Body of pancreas (tissue), 4 donors: ENCODE data around the gene CD79A. TPM values are rescaled to one million over a fixed set of nuclear protein-coding genes. Genes with fewer than 3 reads are reported as not detected.
A peak's percentile ranks its signal among the peaks of the same experiment; 100 is the strongest.

ENCODE experiments used
- ATAC-seq: fragments of 150-250 bp; one replicate; pipeline ENCODE4 v1.9.1; 2016
- DNase-seq, 4 donors: peaks; one replicate each; pipeline ENCODE4 v3.0.0-alpha.2; 2019
- H3K27ac ChIP-seq, 4 donors: fragments of 200-600 bp; sonication (generic); 1 replicate in 3 of 4; 2 replicates in 1 of 4; pipeline versions ENCODE4 v1.5.1 to v1.6.1; 2016 to 2019; ENCODE audit warnings: mild to moderate bottlenecking in 1 of 4, mixed read lengths in 1 of 4, moderate library complexity in 1 of 4
- H3K27me3 ChIP-seq, 2 donors: fragments of 200-600 bp; sonication (generic); one replicate each; pipeline ENCODE4 v1.6.0; 2016; ENCODE audit warnings: mild to moderate bottlenecking in 1 of 2
- H3K36me3 ChIP-seq, 2 donors: fragments of 200-600 bp; sonication (generic); replicated peaks in 1 of 2; 2 replicates each; pipeline ENCODE4 v1.5.1; 2016; ENCODE audit warnings: low read depth in 2 of 2; ENCODE audit not compliant: insufficient read depth in 1 of 2
- H3K4me1 ChIP-seq: fragments of 200-600 bp; sonication (generic); one replicate; pipeline ENCODE4 v1.6.0; 2016
- H3K4me3 ChIP-seq, 2 donors: fragments of 200-600 bp; sonication (generic); 1 replicate in 1 of 2; 2 replicates in 1 of 2; pipeline ENCODE4 v1.5.1; 2016 to 2019
- H3K9me3 ChIP-seq, 3 donors: fragments of 200-600 bp; sonication (generic); 1 replicate in 2 of 3; 2 replicates in 1 of 3; pipeline ENCODE4 v1.5.1; 2016
- CTCF ChIP-seq, 7 experiments: fragments of 450-650 bp in 4 of 7; fragments of 200-600 bp in 3 of 7; sonication (generic) in 3 of 7; IDR thresholded peaks; one replicate each; pipeline ENCODE4 v1.5.1; 2016 to 2019; ENCODE audit warnings: antibody characterized with exemption in 7 of 7
- POLR2A ChIP-seq, 3 donors: fragments of 450-650 bp; IDR thresholded peaks; one replicate each; pipeline ENCODE4 v1.6.1; 2016; ENCODE audit warnings: antibody characterized with exemption in 3 of 3, mild to moderate bottlenecking in 2 of 3
- WGBS, 2 donors: methylation state at CpG; one replicate each; pipeline ENCODE4 v1.1.5; 2017; 5-methylcytosine and 5-hydroxymethylcytosine counted together
- intact Hi-C: fragments of 100-400 bp; cut with DNase I; formaldehyde crosslinking; loops from one replicate; pipeline ENCODE4 v1.15.1; 2023
- total RNA-seq, 2 donors: library from RNA; depleted of rRNA; stranded (reverse); fragments of >200 nt; gene quantifications; one replicate each; pipeline ENCODE4 v1.1.0, GENCODE V29; 2016

CD79A gene
- total RNA-seq, 2 donors from 2014 or later: not detected

- TF ChIP-seq CTCF (IDR thresholded peaks at IDR 0.05): no peak
- no peak for TF ChIP-seq POLR2A (IDR thresholded peaks at IDR 0.05)
- no peaks in the 10 kb centered on the region for H3K4me1 ChIP-seq
- intact Hi-C loops: no loop called here
- H3K9me3 ChIP-seq: no peaks in the 10 kb centered on the region
- ATAC-seq: no peak
- no peaks in the 10 kb centered on the region for H3K27me3 ChIP-seq
- H3K36me3 ChIP-seq: no peaks in the 10 kb centered on the region
- no peak overlapping the region for H3K4me3 ChIP-seq
- no peak for DNase-seq
- WGBS, 2 donors: 41 to 74% methylated on average over 5 of the region's 5 CpGs
- H3K27ac ChIP-seq: no peak overlapping the region
Measured at GRCh38 chr19:41850381-41850780, 26.7 kb upstream of the CD79A start.

GRCh38 chr19:41851456-41851855, 25.6 kb upstream of the CD79A start:
- H3K27ac ChIP-seq: no peak overlapping the region
- no peak for ATAC-seq
- no peak for TF ChIP-seq CTCF (IDR thresholded peaks at IDR 0.05)
- no peak for TF ChIP-seq POLR2A (IDR thresholded peaks at IDR 0.05)
- no peaks in the 10 kb centered on the region for H3K27me3 ChIP-seq
- no peaks in the 10 kb centered on the region for H3K36me3 ChIP-seq
- H3K4me3 ChIP-seq: no peak overlapping the region
- no peaks in the 10 kb centered on the region for H3K4me1 ChIP-seq
- DNase-seq: no peak
- H3K9me3 ChIP-seq: no peaks in the 10 kb centered on the region
- intact Hi-C loops: no loop called here
- WGBS, 2 donors: 25 to 35% methylated on average over 4 of the region's 4 CpGs

- Histone ChIP-seq H3K4me3 (no peak overlapping the region), H3K9me3 (no peaks in the 10 kb centered on the region), H3K27me3 (no peaks in the 10 kb centered on the region), H3K36me3 (no peaks in the 10 kb centered on the region), H3K4me1 (no peaks in the 10 kb centered on the region), H3K27ac (no peak overlapping the region)
- TF ChIP-seq POLR2A (IDR thresholded peaks at IDR 0.05) (no peak), CTCF (IDR thresholded peaks at IDR 0.05) (no peak)
- intact Hi-C loops: no loop called here
- WGBS, 2 donors: 30 to 52% methylated on average over 2 of the region's 2 CpGs
- ATAC-seq: no peak
- DNase-seq: no peak
Measured at GRCh38 chr19:41853344-41853743, 23.7 kb upstream of the CD79A start.

- no peaks in the 10 kb centered on the region for H3K9me3 ChIP-seq
- TF ChIP-seq CTCF (IDR thresholded peaks at IDR 0.05) (no peak), POLR2A (IDR thresholded peaks at IDR 0.05) (no peak)
- DNase-seq (no peak), ATAC-seq (no peak)
- H3K27ac ChIP-seq: no peak overlapping the region
- H3K27me3 ChIP-seq: no peaks in the 10 kb centered on the region
- 49 to 58% methylated on average over 2 of the region's 2 CpGs for WGBS, 2 donors
- no peaks in the 10 kb centered on the region for H3K36me3 ChIP-seq
- intact Hi-C loops: no loop called here
- H3K4me3 ChIP-seq: no peak overlapping the region
- no peaks in the 10 kb centered on the region for H3K4me1 ChIP-seq
Measured at GRCh38 chr19:41853768-41854167, 23.3 kb upstream of the CD79A start.

- no peak for TF ChIP-seq CTCF (IDR thresholded peaks at IDR 0.05)
- no peak for TF ChIP-seq POLR2A (IDR thresholded peaks at IDR 0.05)
- WGBS, 2 donors: 0 to 1% methylated on average over 8 of the region's 8 CpGs
- Histone ChIP-seq H3K4me1 (peaks cover 34% of the 10 kb centered on the region), H3K9me3 (no peaks in the 10 kb centered on the region), H3K36me3 (peaks cover 3 to 10% of the 10 kb centered on the region in 2 donors), H3K27me3 (no peaks in the 10 kb centered on the region), H3K4me3 (no peak overlapping the region), H3K27ac (peak overlapping the region; percentile 86 to 99 (median 97))
- intact Hi-C loops: no loop called here
- ATAC-seq: peak; percentile 11
- no peak for DNase-seq
Measured at GRCh38 chr19:41859213-41859617, 17.9 kb upstream of the CD79A start.
